Activated naive CD4-positive, alpha-beta T cell treated with anti-CD3 and anti-CD28 coated beads, Interleukin-2, amount 10 ng/mL, durations not matched to agents 7 days and 5 days (primary cell): ENCODE results near the gene FLT3.
"Not testable (repeated sequence)": the region's sequence is repeated elsewhere in the genome, so short reads cannot be mapped to it uniquely, and the experiment has no call there.

Experiments
- CTCF ChIA-PET: fragments of 350-600 bp; sonication (Branson Sonifier 250); formaldehyde crosslinking; loops from one replicate; lab custom pipeline; 2021; ENCODE audit warnings: antibody characterized with exemption; lab: Charles Lee
- DNase-seq: peaks from one replicate; pipeline ENCODE4 v3.0.0-alpha.2; 2020
- H3K27ac Mint-ChIP-seq: one replicate; pipeline ENCODE4 v1.8.0; 2021; ENCODE audit warnings: mild to moderate bottlenecking, moderate library complexity, mixed read lengths
- H3K27me3 Mint-ChIP-seq: one replicate; pipeline ENCODE4 v1.8.0; 2021; ENCODE audit warnings: mild to moderate bottlenecking, mixed read lengths
- H3K36me3 Mint-ChIP-seq: one replicate; pipeline ENCODE4 v1.8.0; 2021; ENCODE audit warnings: mixed read lengths
- H3K4me1 Mint-ChIP-seq: one replicate; pipeline ENCODE4 v1.8.0; 2021; ENCODE audit warnings: mixed read lengths
- H3K4me3 Mint-ChIP-seq: one replicate; pipeline ENCODE4 v1.8.0; 2021; ENCODE audit warnings: mild to moderate bottlenecking, moderate library complexity, mixed read lengths
- H3K9me3 Mint-ChIP-seq: one replicate; pipeline ENCODE4 v1.8.0; 2021; ENCODE audit warnings: mixed read lengths

The FLT3 gene

GRCh38 chr13:27965343-27965739 is 135.0 kb downstream of the FLT3 start:
- CTCF ChIA-PET = interaction anchor here (0.9 kb wide), 1 partner anchor 12 kb away, joined by 3 read pairs; no protein-coding TSS in a partner anchor
- Mint-ChIP-seq H3K27me3 (peaks cover 100% of the 10 kb centered on the region), H3K4me1 (peaks cover 6% of the 10 kb centered on the region), H3K4me3 (no peak overlapping the region), H3K27ac (no peak overlapping the region), H3K9me3 (no peaks in the 10 kb centered on the region), H3K36me3 (no peaks in the 10 kb centered on the region)
- no peak for DNase-seq

GRCh38 chr13:27964741-27965323 is 135.5 kb downstream of the FLT3 start:
- Mint-ChIP-seq H3K4me1 (peaks cover 10% of the 10 kb centered on the region), H3K27ac (no peak overlapping the region), H3K9me3 (no peaks in the 10 kb centered on the region), H3K36me3 (no peaks in the 10 kb centered on the region), H3K27me3 (peaks cover 100% of the 10 kb centered on the region), H3K4me3 (no peak overlapping the region)
- CTCF ChIA-PET = interaction anchor here (0.9 kb wide), 1 partner anchor 11 kb away, joined by 3 read pairs; no protein-coding TSS in a partner anchor
- DNase-seq = no peak

- not testable (repeated sequence) for H3K36me3 Mint-ChIP-seq, DNase-seq, H3K27ac Mint-ChIP-seq, H3K9me3 Mint-ChIP-seq, H3K4me3 Mint-ChIP-seq, H3K4me1 Mint-ChIP-seq
- peaks cover 100% of the 10 kb centered on the region for H3K27me3 Mint-ChIP-seq
- CTCF ChIA-PET = interaction anchor here (0.9 kb wide), 1 partner anchor 11 kb away, joined by 3 read pairs; no protein-coding TSS in a partner anchor
Observed at GRCh38 chr13:27964206-27964605, 136.2 kb downstream of the FLT3 start.

DNA sequence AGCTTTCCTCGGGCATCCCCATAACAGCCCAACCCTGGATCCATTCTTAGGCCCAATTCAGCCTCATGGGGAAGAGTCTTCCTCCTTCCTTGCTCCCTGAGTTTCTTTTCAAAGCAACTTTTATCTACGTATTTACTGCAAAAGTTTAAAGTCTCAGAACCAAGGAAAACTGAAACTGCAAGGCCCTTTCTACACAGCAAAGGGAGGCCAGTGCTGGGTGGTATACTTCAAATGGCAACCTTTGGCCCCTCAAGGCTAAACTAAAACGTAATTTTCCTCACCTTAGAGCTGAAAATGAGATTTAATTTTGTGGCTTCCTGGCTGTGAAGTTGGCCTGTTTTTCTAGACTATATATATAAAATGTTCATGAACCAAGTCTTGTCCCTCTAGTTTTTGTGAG is 136.9 kb downstream of the FLT3 start:
- H3K4me3 Mint-ChIP-seq = no peak overlapping the region
- CTCF ChIA-PET = no interaction called here
- H3K4me1 Mint-ChIP-seq = peaks cover 7% of the 10 kb centered on the region
- H3K36me3 Mint-ChIP-seq = no peaks in the 10 kb centered on the region
- peaks cover 100% of the 10 kb centered on the region for H3K27me3 Mint-ChIP-seq
- DNase-seq = no peak
- H3K27ac Mint-ChIP-seq = no peak overlapping the region
- H3K9me3 Mint-ChIP-seq = no peaks in the 10 kb centered on the region

GRCh38 chr13:27962982-27963381 is 137.4 kb downstream of the FLT3 start:
- Mint-ChIP-seq H3K4me3 (no peak overlapping the region), H3K9me3 (no peaks in the 10 kb centered on the region), H3K4me1 (peaks cover 7% of the 10 kb centered on the region), H3K27ac (no peak overlapping the region), H3K27me3 (peaks cover 100% of the 10 kb centered on the region), H3K36me3 (no peaks in the 10 kb centered on the region)
- CTCF ChIA-PET = no interaction called here
- no peak for DNase-seq

GRCh38 chr13:27962128-27962841 is 138.1 kb downstream of the FLT3 start:
- CTCF ChIA-PET = interaction anchor here (1.4 kb wide), 1 partner anchor 137 kb away, joined by 5 read pairs; no protein-coding TSS in a partner anchor
- no peak overlapping the region for H3K4me3 Mint-ChIP-seq

DNA sequence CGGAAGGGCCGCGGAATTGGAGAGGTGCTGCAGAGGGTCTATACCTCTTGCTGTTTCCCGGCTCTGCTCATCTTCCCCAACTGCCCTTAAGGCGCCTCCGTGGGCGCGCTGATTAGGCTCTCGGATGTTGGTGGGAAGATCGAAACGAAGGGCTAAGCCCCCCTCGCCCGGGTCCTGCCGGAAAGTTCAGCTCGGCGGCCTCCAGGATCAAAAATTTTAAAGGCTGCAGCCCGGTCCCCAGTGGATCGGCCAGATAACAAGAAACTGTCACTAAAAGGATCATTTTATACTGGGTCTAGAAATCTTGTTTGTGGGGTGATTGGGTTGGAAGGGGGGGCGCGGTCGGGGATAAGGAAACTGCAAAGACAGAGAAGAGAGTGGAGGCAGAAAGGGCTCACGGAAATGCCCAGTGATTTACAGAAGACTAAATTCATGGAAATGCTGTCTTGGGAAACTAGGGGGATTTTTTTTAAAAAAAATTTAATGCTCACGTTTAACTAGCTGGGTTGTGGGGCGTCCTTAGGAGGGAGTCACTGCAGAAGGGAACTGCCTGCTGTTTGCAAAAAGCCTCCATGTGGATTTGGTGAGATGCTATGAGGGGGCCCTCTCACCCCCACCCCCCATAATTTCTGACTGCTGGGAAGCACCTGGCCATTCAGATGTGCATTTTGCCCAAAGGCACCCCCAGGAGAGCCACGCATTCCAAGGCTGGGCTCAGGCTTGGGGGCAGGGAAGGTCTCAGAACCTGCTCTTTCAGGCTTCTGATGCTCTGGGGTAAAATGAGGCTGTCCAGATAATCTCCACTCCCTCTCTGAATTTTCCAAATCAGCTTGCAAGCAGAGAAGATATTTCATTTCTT is 138.9 kb downstream of the FLT3 start:
- DNase-seq = no peak
- Mint-ChIP-seq H3K36me3 (no peaks in the 10 kb centered on the region), H3K9me3 (no peaks in the 10 kb centered on the region), H3K4me3 (no peak overlapping the region), H3K27ac (no peak overlapping the region), H3K27me3 (peaks cover 99% of the 10 kb centered on the region), H3K4me1 (peaks cover 7% of the 10 kb centered on the region)
- CTCF ChIA-PET = interaction anchor here (1.1 to 1.4 kb wide), 2 partner anchors 34 to 136 kb away, joined by 3 to 5 read pairs; no protein-coding TSS in a partner anchor

More at GRCh38 chr13:27962128-27962841, 138.1 kb downstream of the FLT3 start:
- Mint-ChIP-seq H3K27me3 (peaks cover 100% of the 10 kb centered on the region), H3K4me1 (peaks cover 7% of the 10 kb centered on the region), H3K36me3 (no peaks in the 10 kb centered on the region), H3K9me3 (no peaks in the 10 kb centered on the region), H3K27ac (no peak overlapping the region)
- DNase-seq = no peak

- no peaks in the 10 kb centered on the region for H3K36me3 Mint-ChIP-seq
- peaks cover 99% of the 10 kb centered on the region for H3K27me3 Mint-ChIP-seq
- no peak overlapping the region for H3K27ac Mint-ChIP-seq
- peaks cover 7% of the 10 kb centered on the region for H3K4me1 Mint-ChIP-seq
- CTCF ChIA-PET = interaction anchor here (0.9 to 1.4 kb wide), 3 partner anchors 33 to 135 kb away, joined by 3 to 5 read pairs (median 3); no protein-coding TSS in a partner anchor
- DNase-seq = peak; percentile 55
- peak overlapping the region; percentile 23 for H3K4me3 Mint-ChIP-seq
- H3K9me3 Mint-ChIP-seq = no peaks in the 10 kb centered on the region
Observed at GRCh38 chr13:27960362-27961226, 139.8 kb downstream of the FLT3 start.

DNA sequence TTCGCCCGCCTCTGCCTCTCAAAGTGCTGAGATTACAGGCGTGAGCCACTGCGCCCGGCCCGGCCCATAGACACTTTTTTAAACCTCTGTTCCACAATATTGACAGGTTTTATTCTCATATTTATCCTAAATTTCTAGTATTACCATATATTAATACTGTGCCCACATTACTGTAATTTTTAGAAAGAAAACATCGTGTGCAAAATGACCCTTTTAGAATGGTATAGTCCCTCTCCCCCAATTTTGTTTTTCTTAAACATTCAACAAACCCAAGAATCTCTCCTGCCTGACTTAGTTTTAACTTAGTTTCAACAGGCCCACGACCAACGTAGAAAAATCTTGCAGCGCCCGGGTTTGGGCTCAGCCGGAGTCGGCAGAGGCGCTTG is 140.4 kb downstream of the FLT3 start:
- H3K27me3 Mint-ChIP-seq = peaks cover 99% of the 10 kb centered on the region
- H3K27ac Mint-ChIP-seq = no peak overlapping the region
- CTCF ChIA-PET = interaction anchor here (0.9 kb wide), 1 partner anchor 129 kb away, joined by 3 read pairs; no protein-coding TSS in a partner anchor
- peak overlapping the region; percentile 23 for H3K4me3 Mint-ChIP-seq
- H3K36me3 Mint-ChIP-seq = no peaks in the 10 kb centered on the region
- H3K9me3 Mint-ChIP-seq = no peaks in the 10 kb centered on the region
- DNase-seq = no peak
- H3K4me1 Mint-ChIP-seq = peaks cover 7% of the 10 kb centered on the region

GRCh38 chr13:27956576-27957300 is 143.6 kb downstream of the FLT3 start:
- no peak overlapping the region for H3K27ac Mint-ChIP-seq
- no peak for DNase-seq
- peaks cover 21% of the 10 kb centered on the region for H3K4me1 Mint-ChIP-seq
- H3K9me3 Mint-ChIP-seq = no peaks in the 10 kb centered on the region
- H3K27me3 Mint-ChIP-seq = peaks cover 95% of the 10 kb centered on the region
- H3K4me3 Mint-ChIP-seq = no peak overlapping the region
- H3K36me3 Mint-ChIP-seq = peaks cover 1% of the 10 kb centered on the region
- CTCF ChIA-PET = interaction anchor here (0.9 to 7.0 kb wide), 4 partner anchors 23 to 129 kb away, joined by 3 to 41 read pairs (median 4); no protein-coding TSS in a partner anchor

DNA sequence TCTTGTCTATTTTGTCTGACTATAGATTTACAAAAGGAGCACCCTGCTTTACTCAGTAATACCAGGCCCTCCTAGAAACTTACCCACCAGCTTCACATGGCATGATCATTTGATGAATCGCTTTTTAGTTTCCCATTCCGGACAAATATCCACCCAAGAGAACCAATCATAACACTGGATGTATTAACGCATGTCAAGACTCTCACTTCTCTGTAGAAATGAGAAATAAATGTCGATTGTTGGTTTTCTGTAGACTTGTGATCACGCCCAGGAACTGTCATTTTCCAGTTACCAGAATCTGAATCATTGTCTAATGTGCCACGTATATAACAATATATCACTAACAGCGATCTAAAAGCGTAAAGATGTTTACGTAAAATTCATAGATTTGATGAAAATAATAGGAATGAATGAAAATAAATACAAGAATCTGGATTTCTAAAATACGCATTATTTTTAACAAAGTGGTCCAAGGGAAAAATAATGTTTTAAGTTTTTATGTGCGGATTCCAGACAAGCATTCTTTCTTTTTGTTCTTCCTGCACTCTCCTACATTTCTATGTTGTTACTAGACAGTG is 145.3 kb downstream of the FLT3 start:
- Mint-ChIP-seq H3K4me3 (no peak overlapping the region), H3K4me1 (peaks cover 16% of the 10 kb centered on the region)
- CTCF ChIA-PET = interaction anchor here (0.6 to 7.0 kb wide), 7 partner anchors 13 to 581 kb away, joined by 3 to 41 read pairs (median 3); no protein-coding TSS in a partner anchor

GRCh38 chr13:27954406-27954851 is 145.9 kb downstream of the FLT3 start:
- Mint-ChIP-seq H3K4me3 (peak overlapping the region; percentile 57), H3K27me3 (peaks cover 82% of the 10 kb centered on the region), H3K36me3 (peaks cover 1% of the 10 kb centered on the region), H3K27ac (no peak overlapping the region), H3K9me3 (no peaks in the 10 kb centered on the region), H3K4me1 (peaks cover 13% of the 10 kb centered on the region)
- DNase-seq = no peak
- CTCF ChIA-PET = interaction anchor here (0.6 to 7.0 kb wide), 14 partner anchors 10 to 969 kb away, joined by 3 to 41 read pairs (median 4); no protein-coding TSS in a partner anchor

More for the DNA sequence above, 145.3 kb downstream of the FLT3 start:
- Mint-ChIP-seq H3K9me3 (no peaks in the 10 kb centered on the region), H3K27me3 (peaks cover 89% of the 10 kb centered on the region), H3K27ac (no peak overlapping the region), H3K36me3 (peaks cover 1% of the 10 kb centered on the region)
- DNase-seq = no peak
